HG02970 (cell line): ENCODE results near the gene STRN.
A peak's percentile ranks its signal among the peaks of the same experiment; 100 is the strongest.
"Not testable (repeated sequence)": the region's sequence is repeated elsewhere in the genome, so short reads cannot be mapped to it uniquely, and the experiment has no call there.

Experiments
- ATAC-seq: cut with Tn5 transposase; IDR thresholded peaks from one replicate; pipeline ENCODE4 v1.9.1; 2021; ENCODE audit warnings: mild to moderate bottlenecking, moderate library complexity, moderate number of reproducible peaks; ENCODE audit not compliant: unreplicated experiment, low FRiP score

STRN gene

GRCh38 chr2:36966370-36967235 lies at the start of gene STRN:
STRN (minus strand) TSS chr2:36966536; CDS start chr2:36966463, 73 bp downstream.
- peak; percentile 99 for ATAC-seq

- ATAC-seq: peak; percentile 18
Measured at GRCh38 chr2:37013315-37013641, 46.9 kb upstream of the STRN start.

GRCh38 chr2:37011130-37011529 lies 44.8 kb upstream of the STRN start:
- ATAC-seq: no peak

- peak; percentile 89 for ATAC-seq
Measured at GRCh38 chr2:37005118-37005868, 39.0 kb upstream of the STRN start.

- ATAC-seq: no peak
Measured at GRCh38 chr2:37000988-37001556, 34.7 kb upstream of the STRN start.

GRCh38 chr2:37000318-37000717 lies 34.0 kb upstream of the STRN start:
- no peak for ATAC-seq

- not testable (repeated sequence) for ATAC-seq
Measured at GRCh38 chr2:36999416-36999815, 33.1 kb upstream of the STRN start.

- ATAC-seq: no peak
Measured at GRCh38 chr2:36993841-36994620, 27.7 kb upstream of the STRN start.

GRCh38 chr2:36988008-36988407 lies 21.7 kb upstream of the STRN start:
- no peak for ATAC-seq

- no peak for ATAC-seq
Measured at GRCh38 chr2:36982467-36982866, 16.1 kb upstream of the STRN start.

- ATAC-seq: no peak
Measured at GRCh38 chr2:36981911-36982310, 15.6 kb upstream of the STRN start.

GRCh38 chr2:36979007-36979406 lies 12.7 kb upstream of the STRN start:
- not testable (repeated sequence) for ATAC-seq

- ATAC-seq: no peak
Measured at GRCh38 chr2:36976065-36976464, 9.7 kb upstream of the STRN start.

- no peak for ATAC-seq
Measured at GRCh38 chr2:36975306-36975705, 9.0 kb upstream of the STRN start.

- ATAC-seq: no peak
Measured at GRCh38 chr2:36973320-36973719, 7.0 kb upstream of the STRN start.

GRCh38 chr2:36971990-36972389 lies 5.7 kb upstream of the STRN start:
- ATAC-seq: no peak

GRCh38 chr2:36967236-36967876 lies 1.0 kb upstream of the STRN start:
- no peak for ATAC-seq

- peak; percentile 10 for ATAC-seq
Measured at GRCh38 chr2:36965751-36966369, 476 bp downstream of the STRN start.

- ATAC-seq: no peak
Measured at GRCh38 chr2:36965206-36965605, 1.1 kb downstream of the STRN start.
